GM19099 (cell line): Measurements from ENCODE around the gene BTBD6.

ENCODE experiments used
- POLR2A ChIP-seq: IDR thresholded peaks from 3 replicates; pipeline ENCODE4 v1.6.1; 2011; ENCODE audit warnings: low read depth; ENCODE audit not compliant: insufficient read length; ENCODE audit errors: extremely low read depth

Gene BTBD6

DNA sequence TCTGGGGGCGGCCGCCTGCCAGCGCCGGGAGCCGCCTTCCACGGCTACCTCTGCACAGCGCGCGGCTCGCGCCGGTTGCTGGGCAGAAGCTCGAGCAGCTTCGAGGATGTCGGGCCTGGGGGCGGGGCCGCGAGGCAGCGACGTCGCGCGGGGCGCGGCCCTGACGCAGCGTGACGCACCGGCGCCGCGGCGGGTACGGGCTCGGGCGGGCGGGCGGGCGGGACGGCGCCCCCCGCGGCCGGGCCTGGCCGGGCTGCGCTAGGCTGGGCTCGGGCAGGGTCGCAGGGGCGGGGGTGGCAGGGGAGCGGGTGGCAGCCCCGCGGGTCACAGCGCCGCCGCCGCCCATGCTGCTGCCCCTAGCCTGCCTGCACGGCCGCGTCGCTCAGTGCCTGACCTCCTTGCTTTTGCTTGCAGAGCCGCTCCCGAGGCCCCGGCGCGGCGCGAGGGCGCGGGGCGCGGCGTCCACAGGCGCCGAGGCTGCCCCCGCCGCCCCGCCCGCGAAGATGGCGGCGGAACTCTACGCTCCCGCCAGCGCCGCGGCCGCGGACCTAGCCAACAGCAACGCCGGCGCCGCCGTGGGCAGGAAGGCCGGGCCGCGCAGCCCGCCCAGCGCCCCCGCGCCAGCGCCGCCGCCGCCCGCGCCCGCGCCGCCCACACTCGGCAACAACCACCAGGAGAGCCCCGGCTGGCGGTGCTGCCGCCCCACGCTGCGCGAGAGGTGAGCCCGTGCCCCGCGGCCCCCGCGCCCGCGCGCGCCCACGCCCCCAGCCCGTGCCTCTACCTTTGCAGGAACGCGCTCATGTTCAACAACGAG, at the start of gene BTBD6:
TSS of gene BTBD6 (plus strand) at position 166 of the 814 bp plus-strand sequence. CDS start at position 345, 179 bp downstream.
- peak; percentile 58 for TF ChIP-seq POLR2A

DNA sequence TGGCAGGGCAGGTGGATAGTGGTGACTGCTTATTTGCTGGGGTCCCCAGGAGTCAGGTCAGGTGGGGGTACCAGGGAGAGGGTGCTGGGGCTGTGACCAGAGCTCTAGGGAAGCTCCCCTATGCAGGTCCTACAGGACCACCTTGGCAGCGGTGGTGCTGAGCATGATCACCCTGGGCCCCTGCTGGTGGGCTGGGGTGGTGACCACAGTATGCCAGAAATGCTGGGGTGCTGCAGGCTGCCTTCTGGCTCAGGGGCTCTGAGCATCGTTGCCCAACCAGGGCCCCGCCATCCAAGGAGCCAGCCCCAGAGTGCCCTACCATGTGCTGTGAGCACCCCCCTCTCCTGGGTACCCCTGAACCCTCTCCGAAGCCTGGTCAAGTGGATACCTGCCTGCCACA, 49.7 kb upstream of the BTBD6 start:
- TF ChIP-seq POLR2A, result no peak

- TF ChIP-seq POLR2A, result no peak
Measured at GRCh38 chr14:105199093-105199492, 49.2 kb upstream of the BTBD6 start.

- TF ChIP-seq POLR2A, result no peak
Measured at GRCh38 chr14:105200074-105200473, 48.3 kb upstream of the BTBD6 start.

- TF ChIP-seq POLR2A, result no peak
Measured at GRCh38 chr14:105200641-105201040, 47.7 kb upstream of the BTBD6 start.

GRCh38 chr14:105201156-105201924, 47.0 kb upstream of the BTBD6 start:
- no peak for TF ChIP-seq POLR2A

DNA sequence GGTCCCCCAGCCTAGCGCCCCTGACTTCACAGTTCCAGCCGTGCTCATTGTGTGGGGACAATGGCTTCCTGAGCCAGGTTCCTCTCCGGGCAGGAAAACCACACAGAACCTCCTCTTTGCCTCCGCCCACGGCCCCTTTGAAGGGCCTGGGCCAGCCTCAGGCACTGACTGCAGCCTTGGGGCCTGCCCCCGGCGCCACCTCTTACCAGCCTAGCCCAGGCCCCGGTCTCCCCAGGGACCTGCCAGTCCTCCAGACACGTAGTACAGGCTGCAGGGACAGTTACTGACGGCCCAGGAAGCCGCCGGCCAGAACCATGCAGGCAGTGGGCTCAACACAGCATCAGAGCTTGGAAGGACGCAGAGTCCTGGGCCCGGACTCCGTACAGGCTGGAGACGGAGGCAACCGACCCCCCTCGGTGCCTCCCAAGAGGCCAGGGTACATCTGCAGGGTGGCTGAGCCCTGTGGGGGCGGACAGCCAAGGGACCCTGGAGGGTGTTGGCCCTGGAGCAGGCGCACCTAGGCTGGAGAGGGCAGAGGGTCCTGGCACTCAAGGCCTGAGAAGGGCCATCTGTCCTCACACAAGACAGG, 46.3 kb upstream of the BTBD6 start:
- no peak for TF ChIP-seq POLR2A

- no peak for TF ChIP-seq POLR2A
Measured at GRCh38 chr14:105203057-105203531, 45.2 kb upstream of the BTBD6 start.

DNA sequence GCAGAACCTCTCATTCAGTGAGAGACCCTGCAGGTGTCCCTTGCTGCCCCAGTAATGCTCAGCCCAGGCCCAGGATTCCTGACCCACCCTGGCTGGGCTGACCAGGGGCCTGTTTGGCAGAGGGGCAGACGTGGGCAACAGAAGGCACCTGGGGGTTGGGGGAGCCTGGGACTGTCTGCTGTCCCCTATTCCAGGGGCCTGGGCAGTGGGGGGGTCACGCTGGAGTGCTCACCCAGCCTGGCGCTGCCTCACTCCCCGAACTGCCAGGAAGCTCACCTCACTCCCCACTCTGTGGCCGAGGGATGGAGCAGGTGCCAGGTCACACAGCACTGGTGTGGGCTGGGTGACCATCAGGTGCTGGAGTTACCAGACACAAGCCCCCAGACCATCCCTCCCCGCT, 44.6 kb upstream of the BTBD6 start:
- no peak for TF ChIP-seq POLR2A

DNA sequence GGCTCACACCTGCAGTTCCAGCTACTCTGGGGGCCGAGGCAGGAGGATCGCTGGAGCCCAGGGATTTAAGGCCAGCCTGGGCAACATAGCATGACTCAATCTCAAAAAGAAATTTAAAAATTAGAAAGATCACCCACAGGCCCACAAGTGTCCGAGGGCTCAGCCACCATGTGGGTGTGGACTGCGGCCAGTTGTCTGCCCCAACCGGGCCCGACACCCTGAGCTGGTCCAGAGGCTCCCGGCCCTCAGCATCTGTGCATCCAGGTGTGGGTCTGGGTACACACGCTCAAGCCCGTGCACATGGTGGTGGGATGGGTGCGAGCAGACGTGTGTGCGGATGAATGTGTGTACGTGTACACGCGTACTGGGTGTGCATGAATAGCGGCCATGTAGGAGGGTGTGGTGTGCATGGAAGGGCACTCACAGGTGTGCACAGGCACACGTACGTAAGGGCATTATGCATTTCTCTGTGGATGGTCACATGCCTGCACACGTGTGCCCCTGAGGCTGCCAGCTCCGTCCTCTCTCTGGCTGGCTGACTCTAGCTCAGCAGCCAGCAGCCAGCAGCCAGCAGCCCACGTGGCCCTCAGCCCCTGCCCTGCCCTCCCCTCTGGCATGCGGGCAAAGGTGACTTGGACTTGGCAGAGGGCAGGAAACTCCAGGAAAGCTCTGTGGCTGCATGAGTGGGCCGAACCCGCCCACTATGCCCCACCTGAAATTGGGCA, 44.0 kb upstream of the BTBD6 start:
- TF ChIP-seq POLR2A, result no peak

DNA sequence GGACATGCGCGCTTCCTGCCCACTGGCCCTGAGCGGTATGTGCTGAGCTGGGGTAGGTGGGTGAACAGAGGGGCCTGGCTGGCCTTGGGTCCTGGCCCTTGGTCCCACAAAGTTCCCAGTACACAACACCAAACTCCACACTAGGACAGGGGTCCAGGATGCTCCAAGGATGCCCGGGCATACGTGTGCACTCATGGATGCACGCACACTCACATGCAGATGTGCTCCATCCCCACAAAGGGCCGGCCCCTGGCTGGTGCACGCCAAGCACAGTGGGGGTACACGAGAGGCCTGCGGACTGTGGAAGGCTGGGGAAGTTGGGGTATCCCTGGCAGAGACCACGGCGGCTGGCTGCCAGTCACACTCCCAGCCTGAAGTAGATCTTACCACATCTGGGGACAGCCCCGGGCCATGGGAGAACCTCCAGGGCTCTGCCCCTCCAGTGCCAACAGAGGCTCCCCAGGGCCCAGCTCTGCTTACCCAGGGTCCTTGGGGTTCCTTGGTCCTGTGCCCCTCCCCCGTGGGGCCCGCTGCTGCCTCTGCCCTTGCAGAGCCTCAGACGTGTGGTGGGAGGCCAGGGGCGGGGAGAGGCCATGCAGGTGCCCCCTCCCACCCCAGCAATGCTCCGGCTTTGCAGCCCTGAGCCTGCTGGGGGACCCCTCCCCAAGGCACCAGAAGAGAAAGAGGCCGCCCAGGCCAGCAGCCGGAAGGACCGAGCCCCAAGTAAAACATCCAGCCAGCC, 43.2 kb upstream of the BTBD6 start:
- no peak for TF ChIP-seq POLR2A

GRCh38 chr14:105205673-105206208, 42.6 kb upstream of the BTBD6 start:
- no peak for TF ChIP-seq POLR2A

DNA sequence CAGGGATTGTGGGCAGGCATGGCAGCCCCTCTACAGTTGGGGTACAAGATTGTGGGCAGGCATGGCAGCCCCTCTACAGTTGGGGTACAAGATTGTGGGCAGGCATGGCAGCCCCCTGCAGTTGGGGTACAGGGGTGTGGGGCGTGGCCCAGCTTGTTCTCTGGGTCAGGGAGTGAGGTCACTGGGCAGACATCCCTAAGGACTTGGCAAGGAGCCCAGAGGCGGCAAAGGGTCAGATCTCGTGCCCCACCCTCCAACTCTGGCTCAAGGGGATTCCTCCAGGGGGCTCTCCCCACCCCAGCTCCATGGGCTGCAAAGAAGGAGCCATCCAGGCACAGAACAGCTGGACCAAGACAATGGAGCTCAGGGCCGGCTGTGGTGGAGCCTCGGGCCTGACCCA, 41.5 kb upstream of the BTBD6 start:
- TF ChIP-seq POLR2A, result no peak

- TF ChIP-seq POLR2A, result no peak
Measured at GRCh38 chr14:105207460-105207901, 40.9 kb upstream of the BTBD6 start.

GRCh38 chr14:105207996-105208737, 40.2 kb upstream of the BTBD6 start:
- no peak for TF ChIP-seq POLR2A
